ENCODE measurements around the gene DMAC2.

The DMAC2 gene

GRCh38 chr19:41434450-41434849 is 5.3 kb downstream of the DMAC2 start:
- TF ChIP-seq, protein P1, sequence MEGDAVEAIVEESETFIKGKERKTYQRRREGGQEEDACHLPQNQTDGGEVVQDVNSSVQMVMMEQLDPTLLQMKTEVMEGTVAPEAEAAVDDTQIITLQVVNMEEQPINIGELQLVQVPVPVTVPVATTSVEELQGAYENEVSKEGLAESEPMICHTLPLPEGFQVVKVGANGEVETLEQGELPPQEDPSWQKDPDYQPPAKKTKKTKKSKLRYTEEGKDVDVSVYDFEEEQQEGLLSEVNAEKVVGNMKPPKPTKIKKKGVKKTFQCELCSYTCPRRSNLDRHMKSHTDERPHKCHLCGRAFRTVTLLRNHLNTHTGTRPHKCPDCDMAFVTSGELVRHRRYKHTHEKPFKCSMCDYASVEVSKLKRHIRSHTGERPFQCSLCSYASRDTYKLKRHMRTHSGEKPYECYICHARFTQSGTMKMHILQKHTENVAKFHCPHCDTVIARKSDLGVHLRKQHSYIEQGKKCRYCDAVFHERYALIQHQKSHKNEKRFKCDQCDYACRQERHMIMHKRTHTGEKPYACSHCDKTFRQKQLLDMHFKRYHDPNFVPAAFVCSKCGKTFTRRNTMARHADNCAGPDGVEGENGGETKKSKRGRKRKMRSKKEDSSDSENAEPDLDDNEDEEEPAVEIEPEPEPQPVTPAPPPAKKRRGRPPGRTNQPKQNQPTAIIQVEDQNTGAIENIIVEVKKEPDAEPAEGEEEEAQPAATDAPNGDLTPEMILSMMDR (IDR thresholded peaks at IDR 0.05; ENCODE audit: borderline replicate concordance, control extremely low read depth, extremely low read depth, insufficient read depth, missing control alignments) = no peak
- no peak for DNase-seq (ENCODE audit: low spot score)
- in situ Hi-C loops (cut with MboI; ENCODE audit: low sequenced_read_pairs, unreplicated experiment) = no loop called here

GRCh38 chr19:41433171-41433570 is 6.5 kb downstream of the DMAC2 start:
- in situ Hi-C loops (cut with MboI; ENCODE audit: low sequenced_read_pairs, unreplicated experiment) = no loop called here
- no peak for DNase-seq (ENCODE audit: low spot score)
- TF ChIP-seq, protein P1 (IDR thresholded peaks at IDR 0.05; ENCODE audit: borderline replicate concordance, control extremely low read depth, extremely low read depth, insufficient read depth, missing control alignments) = no peak

DNA sequence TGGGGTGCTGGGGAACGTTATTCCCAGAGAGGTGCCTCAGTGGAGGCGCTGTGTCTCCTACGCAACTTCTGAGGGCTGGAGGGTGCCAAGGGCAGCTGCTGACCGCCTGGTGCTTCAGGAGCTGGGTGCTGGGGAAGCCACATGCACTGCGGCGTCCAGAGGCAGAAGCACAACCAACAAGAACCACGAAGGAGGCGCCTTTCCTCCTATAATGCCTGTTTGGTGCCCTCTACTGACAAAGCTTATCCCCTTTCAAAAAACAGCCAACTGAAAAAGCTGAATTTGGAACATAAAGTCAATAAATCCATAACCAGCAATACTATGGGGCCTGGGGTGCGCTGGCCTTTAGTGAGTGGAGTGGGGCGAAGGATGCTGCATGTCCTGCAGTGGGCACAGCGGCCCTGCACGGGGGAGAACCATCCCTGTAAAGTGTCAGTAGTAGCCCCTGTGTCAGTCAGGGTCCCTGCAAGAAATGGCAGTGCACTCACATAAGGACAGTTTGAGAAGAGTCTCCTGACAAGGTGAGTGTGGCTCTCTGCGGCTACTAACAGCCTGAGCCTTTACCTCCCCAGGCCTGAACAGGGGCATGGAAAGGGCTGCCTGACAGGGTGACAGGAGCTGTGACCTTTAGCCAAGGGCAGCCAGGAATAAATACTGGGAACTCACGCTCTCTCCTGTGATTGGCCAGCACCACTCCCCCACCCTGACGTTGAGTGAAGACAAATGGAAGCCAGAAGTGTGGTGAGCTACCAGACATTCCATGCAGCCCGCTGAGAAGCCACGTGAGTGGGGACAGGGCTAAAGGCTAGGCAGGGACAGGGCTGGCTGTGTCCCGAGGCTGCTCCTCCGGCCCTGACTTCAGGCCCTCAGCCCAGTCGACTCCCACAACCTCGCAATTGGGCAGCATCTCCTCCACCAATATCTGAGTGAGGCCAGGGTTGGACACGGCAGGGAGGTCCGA is 8.0 kb downstream of the DMAC2 start:
- DNase-seq (ENCODE audit: low spot score) = no peak
- in situ Hi-C loops (cut with MboI; ENCODE audit: low sequenced_read_pairs, unreplicated experiment) = no loop called here
- TF ChIP-seq, protein P1 (IDR thresholded peaks at IDR 0.05; ENCODE audit: borderline replicate concordance, control extremely low read depth, extremely low read depth, insufficient read depth, missing control alignments) = peak; percentile 29

DNA sequence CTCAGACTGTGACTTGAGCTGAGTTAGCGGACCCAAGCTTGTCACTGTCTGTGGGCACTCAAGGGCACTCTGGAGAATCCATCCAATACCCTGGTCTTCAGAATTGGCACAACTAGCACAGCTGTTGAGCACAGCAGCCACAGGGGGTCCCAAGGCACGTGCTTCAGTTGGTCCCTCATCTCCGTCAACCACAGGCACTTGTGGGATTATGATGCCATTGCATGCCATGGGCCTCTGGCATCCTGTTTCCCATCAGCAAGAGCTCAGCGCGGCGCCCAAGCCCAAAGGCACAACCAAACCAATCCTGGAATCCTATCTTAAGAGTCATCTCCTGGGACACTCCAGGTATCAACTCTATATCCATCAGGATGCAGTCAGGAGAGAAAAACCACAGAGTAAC is 8.8 kb downstream of the DMAC2 start:
- in situ Hi-C loops (cut with MboI; ENCODE audit: low sequenced_read_pairs, unreplicated experiment) = no loop called here
- DNase-seq (ENCODE audit: low spot score) = no peak

DNA sequence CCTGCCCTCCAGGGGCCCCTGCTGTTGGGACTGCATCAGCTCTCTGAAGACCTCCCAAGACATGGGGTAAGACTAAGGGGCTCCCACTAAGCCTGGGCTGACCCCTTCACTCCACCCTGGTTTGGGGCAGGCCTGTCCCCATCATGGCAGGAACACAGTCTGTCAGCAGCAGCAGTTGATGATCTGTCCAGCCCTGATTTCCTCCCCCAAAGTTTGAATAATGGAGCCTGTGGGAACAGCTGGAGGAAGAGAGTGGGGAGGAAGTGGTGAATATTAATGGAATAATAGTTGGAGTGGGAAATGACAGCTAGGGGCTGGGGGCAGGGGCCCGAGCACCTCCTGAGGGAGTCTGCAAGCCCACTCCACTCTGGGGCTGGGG is 11.2 kb downstream of the DMAC2 start:
- in situ Hi-C loops (cut with MboI; ENCODE audit: low sequenced_read_pairs, unreplicated experiment) = no loop called here
- TF ChIP-seq, protein P1 (IDR thresholded peaks at IDR 0.05; ENCODE audit: borderline replicate concordance, control extremely low read depth, extremely low read depth, insufficient read depth, missing control alignments) = no peak
- DNase-seq (ENCODE audit: low spot score) = no peak

More for the DNA sequence above, 8.8 kb downstream of the DMAC2 start:
- TF ChIP-seq, protein P1 (IDR thresholded peaks at IDR 0.05; ENCODE audit: borderline replicate concordance, control extremely low read depth, extremely low read depth, insufficient read depth, missing control alignments) = no peak

GRCh38 chr19:41427647-41428480 is 11.8 kb downstream of the DMAC2 start:
- peak; percentile 56 for DNase-seq (ENCODE audit: low spot score)
- TF ChIP-seq, protein P1 (IDR thresholded peaks at IDR 0.05; ENCODE audit: borderline replicate concordance, control extremely low read depth, extremely low read depth, insufficient read depth, missing control alignments) = no peak
- in situ Hi-C loops (cut with MboI; ENCODE audit: low sequenced_read_pairs, unreplicated experiment) = no loop called here

Data from GM13976 (cell line).